Measurements from ENCODE around the gene FXYD7.
A peak's percentile ranks its signal among the peaks of the same experiment; 100 is the strongest.
"Not testable (repeated sequence)": the region's sequence is repeated elsewhere in the genome, so short reads cannot be mapped to it uniquely, and the experiment has no call there.

The FXYD7 gene

DNA sequence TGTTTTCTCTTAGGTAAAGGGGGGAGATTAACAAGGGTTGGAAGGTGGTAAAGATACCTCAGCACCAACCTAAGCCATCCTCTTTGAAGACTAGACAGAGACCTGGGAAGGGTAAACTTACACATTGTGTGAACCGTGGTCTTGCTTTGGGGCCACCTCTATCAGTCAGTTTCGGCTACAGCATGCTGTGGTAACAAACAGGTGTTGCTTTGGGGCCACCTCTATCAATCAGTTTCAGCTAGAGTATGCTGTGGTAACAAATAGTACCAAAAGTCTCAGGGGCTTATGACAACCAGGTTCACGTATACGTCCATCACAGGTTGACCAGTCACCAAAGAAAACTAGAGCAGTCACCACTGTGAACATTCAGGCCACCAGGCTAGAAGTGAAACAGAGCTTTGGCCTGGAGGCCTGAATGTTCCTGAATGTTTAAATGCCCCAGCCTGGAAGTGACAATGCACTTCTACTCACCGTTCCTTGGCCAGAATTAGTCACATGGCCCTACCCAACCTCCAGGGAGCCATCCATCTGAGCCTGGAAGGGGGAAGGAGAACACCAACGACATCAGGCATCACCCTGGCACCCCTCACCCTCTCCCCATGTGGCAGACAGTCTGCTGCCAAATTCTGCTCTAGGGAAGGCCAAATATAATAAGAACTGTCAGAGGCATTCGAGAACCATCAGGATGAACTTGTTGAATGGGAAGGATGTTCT lies 3.8 kb downstream of the FXYD7 start:
- no peak for DNase-seq

DNA sequence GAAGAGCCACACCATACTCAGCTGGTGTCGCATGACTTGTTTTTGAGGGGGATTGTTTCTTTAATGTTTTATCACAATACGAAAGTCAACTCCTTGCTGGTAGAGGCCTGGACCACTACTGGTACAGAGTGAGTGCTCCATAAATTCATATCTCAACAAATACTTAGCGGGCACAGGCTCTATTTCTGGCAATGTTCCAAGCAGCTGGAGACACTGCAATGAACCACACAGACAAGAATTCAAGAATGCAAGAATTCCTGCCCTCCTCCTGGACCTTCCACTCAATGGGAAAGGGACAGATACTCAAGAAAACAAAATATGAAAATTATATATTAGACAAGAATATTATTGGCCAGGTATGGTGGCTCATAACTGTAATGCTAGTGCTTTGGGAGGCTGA lies 6.4 kb downstream of the FXYD7 start:
- DNase-seq, result no peak

DNA sequence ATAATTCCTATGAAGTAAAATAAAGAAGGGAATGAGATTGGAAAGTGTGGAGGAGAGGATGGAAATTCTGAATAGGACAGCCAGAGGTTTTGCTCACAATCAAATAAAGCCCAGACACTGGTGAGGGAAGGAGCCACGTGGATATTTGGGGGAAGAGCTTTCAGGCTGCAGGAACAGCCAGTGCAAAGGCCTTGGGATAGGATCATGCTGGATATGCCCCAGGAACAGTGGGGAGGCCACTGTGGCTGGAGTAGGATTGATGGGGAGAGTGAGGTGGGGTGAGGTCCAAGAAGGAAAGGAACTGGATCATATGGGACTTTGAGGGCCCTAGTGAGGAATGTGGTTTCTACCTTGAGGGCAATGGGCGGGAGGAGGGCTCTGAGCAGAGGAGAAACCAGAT lies 7.4 kb downstream of the FXYD7 start:
- no peak for DNase-seq

DNA sequence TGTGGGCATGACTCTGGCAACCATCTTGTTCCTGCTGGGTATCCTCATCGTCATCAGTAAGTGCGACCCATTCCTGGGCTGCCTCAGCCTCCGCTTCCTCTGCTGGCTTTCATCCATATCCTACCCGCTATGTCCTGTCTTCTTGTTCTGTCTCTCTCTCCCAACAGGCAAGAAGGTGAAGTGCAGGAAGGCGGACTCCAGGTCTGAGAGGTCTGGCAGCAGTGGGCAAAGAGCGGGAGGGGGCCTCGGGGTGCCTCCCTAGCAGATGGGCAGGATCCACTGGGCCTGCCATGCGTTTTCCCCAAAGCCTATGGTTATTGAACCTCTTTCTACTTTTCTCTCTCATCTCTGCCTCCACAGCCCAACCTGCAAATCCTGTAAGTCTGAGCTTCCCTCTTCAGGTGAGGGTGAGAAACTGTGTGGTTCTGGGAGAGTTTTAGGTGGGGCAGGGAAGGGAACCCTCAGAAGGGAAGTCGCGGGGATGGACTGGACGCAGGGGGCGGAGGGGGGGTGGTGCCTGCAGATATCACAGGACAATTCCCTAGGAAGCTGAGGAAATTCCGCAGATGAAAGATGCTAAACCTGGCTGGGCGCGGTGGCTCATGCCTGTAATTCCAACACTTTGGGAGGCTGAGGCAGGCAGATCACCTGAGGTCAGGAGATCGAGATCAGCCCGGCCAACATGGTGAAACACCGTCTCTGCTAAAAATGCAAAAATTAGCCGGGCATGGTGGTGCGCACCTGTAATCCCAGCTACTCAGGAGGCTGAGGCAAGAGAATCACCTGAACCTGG lies 8.4 kb downstream of the FXYD7 start:
- DNase-seq, result no peak

DNA sequence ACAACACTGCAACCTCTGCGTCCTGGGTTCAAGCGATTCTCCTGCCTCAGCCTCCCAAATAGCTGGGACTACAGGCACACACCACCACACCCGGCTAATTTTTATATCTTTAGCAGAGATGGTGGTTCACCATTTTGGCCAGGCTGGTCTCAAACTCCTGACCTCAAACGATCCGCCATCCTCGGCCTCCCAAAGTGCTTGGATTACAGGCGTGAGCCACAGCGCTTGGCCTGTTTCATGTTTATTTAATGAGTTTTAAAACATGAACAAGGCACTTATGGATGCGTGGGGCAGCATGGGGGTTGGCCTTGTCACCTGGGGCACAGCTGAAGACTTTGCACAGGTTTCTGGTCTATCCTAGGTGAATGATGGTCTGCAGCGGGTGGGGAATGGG lies 10.1 kb downstream of the FXYD7 start:
- not testable (repeated sequence) for DNase-seq

- peak; percentile 25 to 34 for DNase-seq
These were observed 10.9 kb downstream of the FXYD7 start for GRCh38 chr19:35153701-35154524.

DNA sequence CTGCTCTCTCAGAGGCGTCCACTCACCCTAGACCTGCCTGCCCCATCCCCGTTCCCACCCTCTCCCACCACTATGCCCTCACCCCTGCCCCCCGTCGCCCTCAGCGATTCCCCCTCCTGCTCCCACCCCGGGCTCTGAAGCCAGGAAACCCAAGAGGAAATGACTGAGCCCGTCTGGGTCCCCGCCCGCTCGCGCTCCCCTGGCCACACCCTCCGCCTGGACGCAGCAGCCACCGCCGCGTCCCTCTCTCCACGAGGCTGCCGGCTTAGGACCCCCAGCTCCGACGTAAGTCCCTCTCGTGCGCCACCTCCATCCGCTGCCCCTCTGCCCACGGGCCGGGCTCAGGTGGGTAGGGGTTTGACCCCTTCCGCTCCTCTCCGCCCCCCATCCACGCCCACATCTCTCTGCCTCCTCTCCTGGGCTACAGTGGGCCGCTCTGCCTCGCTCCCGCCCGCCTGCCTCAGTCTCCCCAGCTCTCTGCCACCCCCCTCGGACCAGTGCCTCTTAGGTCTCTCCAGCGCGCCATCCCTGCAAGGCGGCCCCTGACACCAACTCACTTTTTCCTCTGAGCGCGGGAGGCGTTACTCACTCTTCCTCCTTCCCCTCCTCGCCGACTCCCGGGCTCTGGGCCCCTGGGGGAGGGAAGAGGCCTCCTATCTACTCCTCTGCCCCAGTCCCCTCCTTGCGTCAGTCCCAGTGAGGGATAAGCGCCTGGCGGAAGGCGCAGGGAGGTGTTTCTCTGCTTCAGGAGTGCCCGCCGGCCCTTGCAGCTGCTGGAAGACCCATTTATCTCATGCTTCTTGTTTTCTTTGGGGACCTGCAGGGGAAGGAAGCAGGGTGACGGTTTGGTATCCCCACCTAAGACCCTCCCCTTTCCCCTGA lies 11.7 kb downstream of the FXYD7 start, which contains the start of gene FXYD5:
Gene FXYD5 (plus strand): TSS at position 211 of the 882 bp plus-strand sequence. CDS start 816 bp downstream, outside the sequence.
- DNase-seq, result peak; percentile 59 to 73

GRCh38 chr19:35155441-35155840 lies 12.4 kb downstream of the FXYD7 start:
- DNase-seq, result peak in 1 of 2 experiments; percentile 13

GRCh38 chr19:35155981-35156672 lies 13.1 kb downstream of the FXYD7 start:
- DNase-seq, result no peak

- no peak for DNase-seq
These were observed 13.6 kb downstream of the FXYD7 start for GRCh38 chr19:35156673-35157014.

GRCh38 chr19:35157431-35157830 lies 14.4 kb downstream of the FXYD7 start:
- no peak for DNase-seq

DNA sequence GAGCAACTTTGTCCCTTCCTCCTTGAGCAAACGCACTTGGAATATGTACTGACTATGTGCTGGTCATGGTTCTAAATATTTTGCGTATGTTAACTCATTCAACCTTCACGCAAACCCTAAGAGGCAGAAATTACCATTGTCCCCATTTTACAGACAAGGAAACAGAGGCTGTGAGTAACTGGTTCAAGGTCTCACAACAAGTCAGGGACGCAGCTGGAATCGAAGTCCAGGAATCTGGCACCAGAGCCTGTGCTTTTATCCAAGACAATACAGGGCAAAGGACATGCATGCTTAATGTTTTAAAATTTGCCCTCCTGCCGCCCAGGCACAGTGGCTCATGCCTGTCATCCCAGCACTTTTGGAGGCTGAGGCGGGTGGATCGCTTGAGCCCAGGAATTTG lies 16.6 kb downstream of the FXYD7 start:
- no peak for DNase-seq

- no peak for DNase-seq
These were observed 17.8 kb downstream of the FXYD7 start for GRCh38 chr19:35160629-35161433.

- DNase-seq, result no peak
These were observed 18.3 kb downstream of the FXYD7 start for GRCh38 chr19:35161434-35161743.

DNA sequence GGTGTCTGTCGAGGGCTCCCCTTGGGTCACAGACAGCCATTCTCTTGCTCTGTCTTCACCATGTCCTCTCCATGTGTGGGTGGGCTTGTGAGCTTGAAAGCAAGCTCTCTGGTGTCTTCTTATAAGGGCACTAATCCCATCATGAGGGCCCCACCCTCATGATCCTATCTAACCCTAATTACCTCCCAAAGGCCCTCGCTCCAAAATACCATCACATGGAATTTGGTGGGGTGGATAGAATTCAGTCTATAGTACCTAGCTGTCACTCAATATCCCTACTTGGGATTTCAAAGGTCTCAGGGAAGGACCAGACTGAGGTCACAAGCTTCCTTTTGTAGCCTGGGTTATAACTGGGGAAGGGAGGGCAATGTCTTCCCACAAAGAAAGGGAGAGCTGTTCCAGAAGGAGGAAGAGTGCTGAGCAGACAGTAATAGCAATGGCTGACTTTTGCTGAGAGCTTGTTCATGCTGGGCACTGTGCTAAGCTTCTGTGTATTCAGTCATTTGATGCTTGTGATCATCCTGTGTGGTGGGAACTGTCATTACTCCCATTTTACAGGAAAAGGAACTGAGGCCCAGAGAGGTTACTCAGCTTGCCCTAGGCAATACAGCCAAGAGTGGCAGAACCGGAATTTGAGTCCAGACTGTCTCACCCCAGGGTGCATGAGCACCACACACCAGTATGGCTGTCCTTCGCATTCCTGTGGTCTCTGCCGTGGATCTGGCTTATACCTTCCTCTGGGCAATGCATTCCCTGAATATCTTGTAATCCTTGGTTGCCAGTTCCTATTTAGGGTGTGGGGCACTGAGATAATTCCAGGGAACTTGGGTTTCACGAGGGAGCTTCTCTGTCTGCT lies 19.6 kb downstream of the FXYD7 start:
- DNase-seq, result no peak

DNA sequence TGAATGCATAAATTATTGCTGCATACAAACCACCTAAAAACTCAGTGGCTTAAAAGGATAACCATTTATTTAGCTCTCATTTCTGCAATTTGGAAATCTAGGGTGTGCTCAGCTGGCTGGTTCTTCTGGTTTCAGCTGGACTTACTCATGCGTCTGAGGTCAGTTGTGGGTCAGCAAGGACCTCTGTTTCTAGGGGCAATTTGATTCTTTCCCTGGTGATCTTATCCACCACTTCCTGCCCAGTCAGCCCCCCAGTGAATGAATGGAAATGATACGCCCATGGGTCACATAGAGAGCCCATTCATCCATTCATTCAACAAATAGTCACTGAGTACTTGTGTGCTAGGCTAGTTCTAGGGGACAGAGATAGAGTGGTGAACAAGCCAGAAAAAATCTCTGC lies 21.4 kb downstream of the FXYD7 start:
- no peak for DNase-seq

DNA sequence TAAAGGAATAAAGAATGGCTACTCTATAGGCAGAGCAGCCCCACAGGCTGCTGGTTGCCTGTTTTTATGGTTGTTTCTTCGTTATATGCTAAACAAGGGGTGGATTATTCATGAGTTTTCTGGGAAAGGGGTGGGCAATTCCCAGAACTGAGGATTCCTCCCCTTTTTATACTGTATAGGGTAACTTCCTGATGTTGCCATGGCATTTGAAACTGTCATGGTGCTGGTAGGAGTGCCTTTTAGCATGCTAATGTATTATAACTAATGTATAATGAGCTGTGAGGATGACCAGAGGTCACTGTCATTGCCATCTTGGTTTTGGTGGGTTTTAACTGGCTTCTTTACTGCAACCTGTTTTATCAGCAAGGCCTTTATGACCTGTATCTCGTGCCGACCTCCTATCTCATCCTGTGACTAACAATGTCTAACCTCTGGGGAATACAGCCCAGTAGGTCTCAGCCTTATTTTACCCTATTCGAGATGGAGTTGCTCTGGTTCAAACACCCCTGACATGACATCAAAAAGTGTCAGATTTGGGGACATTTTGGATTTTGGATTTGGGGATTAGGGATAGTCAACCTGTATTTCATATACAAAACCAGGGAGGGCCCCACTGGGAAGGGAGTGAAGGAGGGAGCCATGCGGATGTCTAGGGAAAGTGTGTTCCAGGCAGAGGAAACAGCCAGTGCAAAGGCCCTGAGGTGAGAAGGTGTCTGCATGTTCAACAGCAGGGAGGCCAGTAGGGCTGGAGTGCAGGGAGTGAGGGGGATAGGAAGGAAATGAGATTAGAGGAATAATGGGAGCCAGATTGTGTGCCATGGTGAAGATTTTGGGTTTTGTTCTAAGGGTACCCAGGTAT lies 22.4 kb downstream of the FXYD7 start:
- no peak for DNase-seq

- no peak for DNase-seq
These were observed 23.3 kb downstream of the FXYD7 start for GRCh38 chr19:35166100-35167063.

Data from AML-193 (cell line).